Measurements from ENCODE around the gene PANX2. TPM values are rescaled to one million over a fixed set of nuclear protein-coding genes. Genes with fewer than 3 reads are reported as not detected.

Gene PANX2
- total and polyA plus RNA-seq, 4 donors, result 0.39 to 14.8 (median 1.5) TPM

- no peak for TF ChIP-seq MAX (IDR thresholded peaks at IDR 0.05)
- TF ChIP-seq HNF4A (conservative IDR thresholded peaks at IDR 0.05), result no peak
- TF ChIP-seq CTCF (IDR thresholded peaks at IDR 0.05; ENCODE audit: low read depth, low read length, missing input control), result no peak
- no peak for TF ChIP-seq RAD21 (IDR thresholded peaks at IDR 0.05)
Measured at GRCh38 chr22:50184902-50185374, 14.4 kb downstream of the PANX2 start (continued).

GRCh38 chr22:50185375-50186087 lies 15.0 kb downstream of the PANX2 start, which contains the start of gene TRABD:
TRABD (plus strand) TSS chr22:50185913; CDS start chr22:50193061, 7,148 bp downstream.
- Histone ChIP-seq H3K9me3 (ENCODE audit: control insufficient read depth in 4 of 4, low read length in 3 of 4) (no peaks in the 10 kb centered on the region), H3K27ac (ENCODE audit: low read depth in 1 of 2, low read length in 2 of 2) (peak within 1 kb of the TSS; percentile 28 to 48), H3K36me3 (ENCODE audit: control insufficient read depth in 4 of 4, insufficient read depth in 3 of 4, low read depth in 1 of 4, low read length in 3 of 4) (peaks cover 0 to 3% (median 0%) of the 10 kb centered on the region in 4 donors), H3K27me3 (ENCODE audit: control insufficient read depth in 4 of 4, insufficient read depth in 4 of 4, low read length in 3 of 4) (no peaks in the 10 kb centered on the region), H3K9ac (ENCODE audit: low read depth in 1 of 2, low read length in 2 of 2) (peak within 1 kb of the TSS in 1 of 2 donors; percentile 88), H3K4me3 (ENCODE audit: low read depth in 1 of 3, low read length in 3 of 3) (peak within 1 kb of the TSS; percentile 61 to 92 (median 69)), H3K4me1 (ENCODE audit: control insufficient read depth in 4 of 4, insufficient read depth in 4 of 4, low read length in 3 of 4) (peaks cover 22 to 44% (median 30%) of the 10 kb centered on the region in 4 donors)
- peak; percentile 92 for DNase-seq (ENCODE audit: low spot score)
- 1% methylated on average over 88 of the region's 90 CpGs for WGBS
- TF ChIP-seq HNF4A (conservative IDR thresholded peaks at IDR 0.05) (no peak), ATF3 (IDR thresholded peaks at IDR 0.05) (no peak), NR2F2 (IDR thresholded peaks at IDR 0.05) (no peak)

- DNase-seq (ENCODE audit: low spot score), result no peak
- H3K9ac ChIP-seq (ENCODE audit: low read depth in 1 of 2, low read length in 2 of 2), result peak overlapping the region in 1 of 2 donors; percentile 15
- H3K36me3 ChIP-seq (ENCODE audit: control insufficient read depth in 4 of 4, insufficient read depth in 3 of 4, low read depth in 1 of 4, low read length in 3 of 4), result peaks cover 0 to 3% (median 0%) of the 10 kb centered on the region in 4 donors
- peak overlapping the region; percentile 55 to 92 (median 61) for H3K4me3 ChIP-seq (ENCODE audit: low read depth in 1 of 3, low read length in 3 of 3)
- WGBS, result 3% methylated on average over 47 of the region's 47 CpGs
- peaks cover 24 to 51% (median 34%) of the 10 kb centered on the region in 4 donors for H3K4me1 ChIP-seq (ENCODE audit: control insufficient read depth in 4 of 4, insufficient read depth in 4 of 4, low read length in 3 of 4)
- no peaks in the 10 kb centered on the region for H3K27me3 ChIP-seq (ENCODE audit: control insufficient read depth in 4 of 4, insufficient read depth in 4 of 4, low read length in 3 of 4)
- H3K27ac ChIP-seq (ENCODE audit: low read depth in 1 of 2, low read length in 2 of 2), result peak overlapping the region; percentile 13 to 48
- H3K9me3 ChIP-seq (ENCODE audit: control insufficient read depth in 4 of 4, low read length in 3 of 4), result no peaks in the 10 kb centered on the region
- TF ChIP-seq HNF4A (conservative IDR thresholded peaks at IDR 0.05) (no peak), YY1 (IDR thresholded peaks at IDR 0.05) (no peak), CTCF (IDR thresholded peaks at IDR 0.05; ENCODE audit: low read depth, low read length, missing input control) (no peak), GABPA (IDR thresholded peaks at IDR 0.05 in 1 of 2, conservative IDR thresholded peaks at IDR 0.05 in 1 of 2) (no peak), NR2F2 (IDR thresholded peaks at IDR 0.05) (no peak), ATF3 (IDR thresholded peaks at IDR 0.05) (no peak), MAX (IDR thresholded peaks at IDR 0.05) (no peak), REST (IDR thresholded peaks at IDR 0.05) (no peak)
Measured at GRCh38 chr22:50186181-50186714, 15.7 kb downstream of the PANX2 start.
